ENCODE data around the gene CC2D1B.

Gene CC2D1B

GRCh38 chr1:52358851-52359497 is 7.0 kb downstream of the CC2D1B start:
- DNase-seq = no peak

- DNase-seq = no peak
Measured at GRCh38 chr1:52357397-52357796, 8.6 kb downstream of the CC2D1B start.

GRCh38 chr1:52356818-52357355 is 9.1 kb downstream of the CC2D1B start:
- DNase-seq = no peak

DNA sequence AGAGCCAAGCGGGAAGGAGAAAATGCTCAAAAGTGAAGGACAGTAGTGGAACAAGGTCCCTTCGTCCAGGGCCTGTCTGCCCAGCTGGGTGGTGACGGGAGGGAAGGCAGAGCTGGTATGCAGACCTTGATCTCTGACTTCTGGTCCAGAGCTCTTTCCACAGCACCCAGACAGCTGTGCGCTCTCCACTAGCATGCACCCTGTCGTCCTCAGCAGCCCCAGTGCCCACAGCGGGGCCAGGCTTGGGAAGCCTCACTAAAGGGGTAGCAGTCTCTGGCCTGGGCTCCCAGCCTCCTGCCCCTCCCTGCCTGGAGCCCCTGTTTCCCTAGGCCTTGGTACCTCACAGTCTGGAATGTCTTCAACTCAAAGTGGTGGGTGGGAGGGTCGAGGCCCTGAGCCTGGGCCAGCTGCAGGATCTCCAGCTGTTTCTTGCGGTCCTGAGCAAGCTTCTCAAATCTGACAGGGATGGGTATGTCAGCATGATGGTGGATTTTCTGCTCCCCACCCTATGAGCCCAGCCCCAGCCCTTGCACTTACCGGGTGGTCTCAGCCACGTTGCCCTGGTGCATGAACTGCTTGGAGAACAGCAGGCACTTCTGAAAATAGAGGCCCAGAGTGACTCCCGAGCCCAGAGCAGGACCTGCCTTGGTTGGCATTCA is 10.0 kb downstream of the CC2D1B start:
- no peak for DNase-seq

- DNase-seq = no peak
Measured at GRCh38 chr1:52355436-52355835, 10.6 kb downstream of the CC2D1B start.

DNA sequence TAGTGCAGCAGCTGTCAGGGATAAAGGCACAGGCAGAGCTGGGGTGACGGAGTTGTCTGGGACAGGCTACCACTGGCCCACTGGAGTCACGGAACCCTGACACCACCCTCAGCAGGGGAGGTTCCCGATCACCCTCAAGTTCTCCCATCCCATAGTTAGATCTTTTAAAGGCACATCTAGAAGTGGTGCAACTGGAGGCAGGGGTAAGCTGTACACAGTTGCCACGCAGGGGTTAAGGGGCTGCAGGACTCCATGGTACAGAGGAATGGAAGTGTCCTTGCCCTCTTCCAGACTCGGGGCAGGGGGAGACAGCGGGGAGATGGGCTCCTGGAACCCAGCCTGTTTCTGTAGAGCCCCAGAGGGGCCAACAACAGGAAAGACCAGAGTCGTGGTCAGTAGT is 13.3 kb downstream of the CC2D1B start:
- no peak for DNase-seq

DNA sequence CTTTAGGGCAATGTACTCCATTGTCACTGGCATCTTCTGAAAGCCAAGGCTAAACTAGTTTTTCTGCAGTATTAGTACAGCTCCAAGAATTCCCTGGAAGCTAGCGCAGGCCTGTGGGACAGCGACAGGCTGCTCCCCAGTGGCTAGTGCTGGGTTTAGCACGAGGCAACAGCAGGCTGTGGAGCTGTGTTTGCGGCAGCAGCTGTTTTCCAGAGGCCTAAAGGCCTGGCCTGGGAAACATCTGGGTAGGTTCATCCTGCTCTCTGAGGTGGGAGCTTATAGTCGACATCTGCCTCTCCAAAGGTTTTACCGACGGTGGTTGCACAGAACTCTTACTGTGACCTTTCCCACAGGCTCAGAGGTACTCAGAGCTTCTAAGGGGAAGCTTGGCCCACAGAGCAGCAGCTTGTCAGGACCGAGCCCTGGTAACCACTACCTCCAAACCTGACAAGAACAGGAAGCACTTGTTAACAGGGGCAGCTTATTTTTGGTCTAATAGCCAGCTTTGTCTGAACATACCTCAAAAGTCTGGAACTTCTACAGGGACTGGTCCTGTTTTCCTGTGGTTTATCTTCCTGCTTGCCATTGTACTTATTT is 17.2 kb downstream of the CC2D1B start:
- DNase-seq = peak in 7 of 14 donors; percentile 10 to 31 (median 22)

- no peak for DNase-seq
Measured at GRCh38 chr1:52346653-52347052, 19.4 kb downstream of the CC2D1B start.

GRCh38 chr1:52345252-52345651 is 20.8 kb downstream of the CC2D1B start:
- DNase-seq = no peak

GRCh38 chr1:52343979-52344378 is 22.0 kb downstream of the CC2D1B start:
- no peak for DNase-seq

- no peak for DNase-seq
Measured at GRCh38 chr1:52341655-52342260, 24.2 kb downstream of the CC2D1B start.

DNA sequence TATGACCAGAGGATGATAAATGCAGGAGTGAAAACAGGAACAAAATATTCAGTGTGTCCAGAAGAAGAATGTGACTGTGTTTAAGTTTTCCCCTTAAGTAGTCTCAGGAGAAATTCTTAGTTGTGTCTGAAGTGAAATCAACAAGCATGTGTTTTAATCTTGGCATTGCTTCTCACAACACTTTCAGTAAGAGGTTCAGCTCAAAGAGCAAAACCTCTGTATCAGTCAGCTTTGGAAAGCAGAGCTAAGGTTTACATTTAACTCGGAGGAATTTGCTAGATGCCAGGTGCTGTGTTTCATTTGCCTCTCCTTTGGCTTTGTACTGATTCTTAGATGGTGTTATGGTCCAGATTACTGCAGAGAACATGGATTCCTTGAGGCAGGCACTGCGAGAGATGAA is 28.6 kb downstream of the CC2D1B start:
- no peak for DNase-seq

GRCh38 chr1:52334906-52335528 is 31.0 kb downstream of the CC2D1B start:
- no peak for DNase-seq

DNA sequence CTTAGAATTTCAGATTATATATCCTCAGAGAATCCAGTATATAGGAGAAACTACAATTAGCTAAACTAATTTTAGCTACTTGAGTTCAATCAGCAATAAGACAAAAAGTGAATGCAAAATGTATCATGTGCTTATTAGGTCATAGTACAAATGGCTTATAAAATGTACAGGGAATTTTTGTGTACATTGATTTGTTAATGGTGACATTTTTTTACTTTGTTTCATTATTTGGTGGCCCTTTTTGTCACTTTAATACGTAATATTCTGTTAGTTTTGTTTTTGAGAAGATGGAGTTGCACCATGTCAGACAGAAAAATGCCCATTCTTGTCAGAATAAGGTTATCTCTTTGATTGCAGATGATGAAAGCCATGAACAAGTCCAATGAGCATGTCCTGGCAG is 33.6 kb downstream of the CC2D1B start:
- no peak for DNase-seq

GRCh38 chr1:52328615-52329014 is 37.4 kb downstream of the CC2D1B start:
- DNase-seq = no peak

DNA sequence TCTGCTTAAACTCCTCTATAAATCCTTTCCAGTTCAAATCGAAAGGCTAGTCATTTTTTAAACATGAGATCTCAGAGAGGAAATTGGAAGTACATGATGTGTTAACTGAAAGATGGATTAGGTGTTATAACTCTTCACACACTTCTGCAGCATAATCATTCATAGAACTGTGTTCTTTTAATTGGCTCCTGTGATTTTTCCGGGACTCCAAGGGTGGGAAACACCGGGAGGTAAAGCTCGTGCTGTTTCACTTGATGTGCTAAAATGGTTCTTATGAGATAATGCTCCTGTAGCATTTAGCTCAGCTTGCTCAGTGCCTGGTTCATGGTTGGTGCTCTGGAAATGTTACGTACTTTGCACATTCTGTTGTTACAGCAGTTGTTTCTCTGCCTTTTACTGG is 40.2 kb downstream of the CC2D1B start:
- no peak for DNase-seq

- DNase-seq = no peak
Measured at GRCh38 chr1:52323731-52324130, 42.3 kb downstream of the CC2D1B start.

GRCh38 chr1:52321061-52321460 is 44.9 kb downstream of the CC2D1B start:
- no peak for DNase-seq

- DNase-seq = peak in 1 of 14 donors; percentile 1
Measured at GRCh38 chr1:52306227-52307006, 59.6 kb downstream of the CC2D1B start.

- no peak for DNase-seq
Measured at GRCh38 chr1:52305417-52306226, 60.4 kb downstream of the CC2D1B start.

All from C1 segment of cervical spinal cord (tissue), 14 donors.